T47D (cell line): ENCODE measurements around the gene SLC5A12.

ENCODE experiments used
- DNase-seq, 2 experiments: peaks; one replicate each; pipeline versions ENCODE4 v3.0.0 to v3.0.0-alpha.2; 2011 to 2012; ENCODE audit warnings: low read depth in 1 of 2, low spot score in 1 of 2
- JUND ChIP-seq: IDR thresholded peaks from 2 replicates; pipeline ENCODE4 v1.6.1; 2012; ENCODE audit warnings: low read depth
- in situ Hi-C: cut with HindIII; loops from 2 replicates; pipeline ENCODE4 v1.10.0; 2016; ENCODE audit warnings: low sequenced_read_pairs, low pct_unique_long_range_greater_than_20kb

SLC5A12 gene

DNA sequence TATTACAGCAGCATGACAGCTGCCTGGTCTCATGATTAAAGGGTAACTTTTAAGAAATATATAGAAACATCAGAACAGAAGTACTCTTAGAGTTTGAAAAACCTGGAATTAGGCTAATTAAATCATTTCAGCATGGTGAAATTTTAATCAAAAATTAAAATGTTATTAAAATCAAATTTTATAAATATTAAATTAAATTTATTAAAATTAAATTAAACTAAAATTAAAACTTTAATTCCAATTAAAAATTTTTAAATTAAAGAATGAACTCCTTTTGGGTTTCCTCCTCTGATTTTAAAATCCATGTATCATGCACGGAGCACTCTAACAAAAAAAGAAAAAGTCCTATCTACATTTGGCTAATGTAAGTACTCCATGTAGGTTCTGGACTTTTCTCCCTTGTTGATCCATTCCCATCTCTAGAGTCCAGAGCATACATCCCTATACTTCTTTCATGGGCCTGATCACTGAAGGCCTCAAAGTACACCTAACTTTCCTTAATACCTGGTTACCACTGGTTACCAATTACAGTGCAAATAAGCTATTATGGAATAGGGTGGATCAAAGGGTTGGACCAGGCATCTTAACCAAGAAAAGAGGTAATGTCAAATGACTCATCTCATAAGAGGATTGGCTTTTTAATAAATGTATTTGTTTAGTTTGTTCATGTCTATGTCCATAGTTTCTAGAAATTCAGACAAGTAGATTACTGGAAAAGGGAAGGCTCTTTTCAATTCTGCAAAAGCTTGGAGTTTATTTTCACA is 101.4 kb downstream of the SLC5A12 start:
- TF ChIP-seq JUND, result no peak
- in situ Hi-C loops, result no loop called here
- DNase-seq, result no peak

DNA sequence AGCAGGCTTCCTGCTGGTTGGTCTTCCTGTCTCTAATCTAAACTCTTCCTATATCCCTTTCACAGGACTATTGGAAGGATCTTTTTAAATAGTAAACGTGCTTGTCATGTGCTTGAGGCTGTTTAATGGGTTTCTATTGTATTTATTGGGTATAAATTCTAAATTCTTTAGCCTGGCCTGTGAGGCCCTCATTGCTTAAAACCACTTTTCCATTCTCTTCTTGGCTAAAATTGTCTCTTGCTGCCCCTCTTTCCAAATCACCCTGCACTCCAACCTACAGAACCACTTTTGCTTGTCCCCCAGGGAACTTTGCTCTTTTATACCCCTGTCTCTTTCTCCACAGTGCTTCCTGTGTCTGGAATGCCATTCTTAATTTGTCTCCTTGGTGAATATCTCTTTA is 103.4 kb downstream of the SLC5A12 start:
- no peak for DNase-seq
- in situ Hi-C loops, result no loop called here
- no peak for TF ChIP-seq JUND
